ENCODE data around the gene RSBN1L. TPM values are rescaled to one million over a fixed set of nuclear protein-coding genes. Genes with fewer than 3 reads are reported as not detected.

RSBN1L gene
- total RNA-seq, 2 donors from 2014 or later, result 7.5 to 7.9 TPM

DNA sequence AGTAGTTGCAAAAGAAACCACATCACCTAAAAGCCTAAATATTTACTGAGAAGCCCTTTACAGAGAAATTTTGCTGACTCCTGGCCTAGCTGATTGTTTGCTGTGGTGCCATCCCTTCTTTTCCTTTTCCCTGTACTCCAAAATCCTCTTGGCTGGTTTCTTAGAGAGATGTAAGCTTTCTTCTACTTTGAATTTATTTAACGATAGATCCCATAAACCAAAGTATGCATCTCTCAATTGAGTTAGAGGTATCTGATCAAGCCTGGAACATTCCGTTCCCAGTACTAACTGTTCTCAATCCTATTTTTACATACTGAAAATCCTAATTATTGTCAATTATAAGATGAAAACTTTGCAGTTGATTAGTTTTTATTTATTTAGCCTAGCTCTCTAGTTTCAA lies 95.7 kb downstream of the RSBN1L start:
- H3K4me1 ChIP-seq, result peaks cover 0 to 7% of the 10 kb centered on the region in 2 donors
- no peaks in the 10 kb centered on the region for H3K27me3 ChIP-seq
- TF ChIP-seq, protein P1, sequence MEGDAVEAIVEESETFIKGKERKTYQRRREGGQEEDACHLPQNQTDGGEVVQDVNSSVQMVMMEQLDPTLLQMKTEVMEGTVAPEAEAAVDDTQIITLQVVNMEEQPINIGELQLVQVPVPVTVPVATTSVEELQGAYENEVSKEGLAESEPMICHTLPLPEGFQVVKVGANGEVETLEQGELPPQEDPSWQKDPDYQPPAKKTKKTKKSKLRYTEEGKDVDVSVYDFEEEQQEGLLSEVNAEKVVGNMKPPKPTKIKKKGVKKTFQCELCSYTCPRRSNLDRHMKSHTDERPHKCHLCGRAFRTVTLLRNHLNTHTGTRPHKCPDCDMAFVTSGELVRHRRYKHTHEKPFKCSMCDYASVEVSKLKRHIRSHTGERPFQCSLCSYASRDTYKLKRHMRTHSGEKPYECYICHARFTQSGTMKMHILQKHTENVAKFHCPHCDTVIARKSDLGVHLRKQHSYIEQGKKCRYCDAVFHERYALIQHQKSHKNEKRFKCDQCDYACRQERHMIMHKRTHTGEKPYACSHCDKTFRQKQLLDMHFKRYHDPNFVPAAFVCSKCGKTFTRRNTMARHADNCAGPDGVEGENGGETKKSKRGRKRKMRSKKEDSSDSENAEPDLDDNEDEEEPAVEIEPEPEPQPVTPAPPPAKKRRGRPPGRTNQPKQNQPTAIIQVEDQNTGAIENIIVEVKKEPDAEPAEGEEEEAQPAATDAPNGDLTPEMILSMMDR (IDR thresholded peaks at IDR 0.05), result no peak

DNA sequence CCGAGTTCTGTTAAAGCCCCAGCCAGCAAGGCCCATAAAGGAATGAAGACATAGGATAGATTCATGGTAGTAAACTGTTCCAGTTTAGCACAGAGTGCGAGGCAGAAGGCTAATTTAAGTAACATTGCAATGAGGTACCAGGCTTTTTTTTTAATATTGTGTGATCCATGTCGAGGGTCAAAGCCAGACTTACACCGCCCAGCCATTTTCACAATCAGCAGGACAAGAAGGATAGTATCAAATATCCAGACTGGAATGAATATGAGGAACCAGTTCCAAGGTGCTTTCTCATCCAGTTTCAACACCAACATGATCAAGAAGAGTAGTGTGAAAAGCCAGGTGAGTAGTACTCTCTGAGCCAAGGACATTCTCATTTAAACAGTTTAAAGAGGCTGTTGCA lies 97.7 kb downstream of the RSBN1L start:
- Histone ChIP-seq H3K27me3 (no peaks in the 10 kb centered on the region), H3K4me3 (no peak overlapping the region), H3K36me3 (peaks cover 5% of the 10 kb centered on the region), H3K9me3 (no peaks in the 10 kb centered on the region), H3K27ac (no peak overlapping the region), H3K4me1 (peaks cover 0 to 14% of the 10 kb centered on the region in 2 donors)
- TF ChIP-seq, protein P1 (IDR thresholded peaks at IDR 0.05), result no peak
- DNase-seq (ENCODE audit: low spot score), result no peak

More for the DNA sequence above, 95.7 kb downstream of the RSBN1L start:
- Histone ChIP-seq H3K36me3 (peaks cover 5% of the 10 kb centered on the region), H3K4me3 (no peak overlapping the region), H3K27ac (no peak overlapping the region), H3K9me3 (no peaks in the 10 kb centered on the region)
- no peak for DNase-seq (ENCODE audit: low spot score)

DNA sequence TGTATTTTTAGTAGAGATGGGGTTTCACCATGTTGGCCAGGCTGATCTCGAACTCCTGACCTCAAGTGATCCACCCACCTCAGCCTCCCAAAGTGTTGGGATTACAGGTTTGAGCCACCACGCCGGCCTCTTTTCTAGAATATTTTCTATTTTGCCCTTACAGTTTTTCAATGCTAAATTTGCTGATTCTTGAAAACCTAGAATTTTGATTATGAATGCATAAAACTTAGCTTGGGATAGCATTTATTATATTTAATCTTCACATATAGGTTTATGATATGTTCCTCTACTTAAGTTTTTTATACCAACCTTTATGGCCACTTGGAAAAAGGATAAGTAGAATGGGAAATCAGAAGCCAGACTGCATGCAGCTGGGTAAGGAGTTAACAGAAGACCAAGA lies 99.8 kb downstream of the RSBN1L start:
- no peak for DNase-seq (ENCODE audit: low spot score)
- Histone ChIP-seq H3K9me3 (no peaks in the 10 kb centered on the region), H3K27me3 (no peaks in the 10 kb centered on the region), H3K36me3 (peaks cover 5% of the 10 kb centered on the region), H3K4me3 (no peak overlapping the region), H3K27ac (no peak overlapping the region), H3K4me1 (peaks cover 0 to 23% of the 10 kb centered on the region in 2 donors)
- TF ChIP-seq, protein P1 (IDR thresholded peaks at IDR 0.05), result no peak

DNA sequence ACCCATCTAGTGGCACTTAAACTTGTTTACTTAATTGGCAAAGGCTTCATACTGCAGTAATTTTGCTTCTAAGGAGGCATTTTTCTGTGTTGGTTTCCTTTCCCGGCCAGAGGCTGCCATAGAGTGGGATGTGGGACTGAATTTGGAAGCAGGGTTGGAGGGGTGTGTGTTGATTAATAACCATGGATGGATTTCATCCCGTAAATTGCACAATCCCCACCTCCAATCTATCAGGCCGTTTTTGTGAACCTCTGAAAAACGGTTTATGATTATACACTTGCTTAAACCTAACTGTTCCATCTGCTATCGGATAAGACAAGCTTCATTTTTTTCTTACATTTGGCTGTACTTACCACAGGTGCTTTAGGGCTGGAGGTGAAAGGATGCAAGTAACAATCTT lies 100.7 kb downstream of the RSBN1L start:
- TF ChIP-seq, protein P1 (IDR thresholded peaks at IDR 0.05), result no peak
- Histone ChIP-seq H3K27me3 (no peaks in the 10 kb centered on the region), H3K4me3 (peak overlapping the region in 1 of 2 donors; percentile 90), H3K4me1 (peaks cover 0 to 23% of the 10 kb centered on the region in 2 donors), H3K27ac (no peak overlapping the region), H3K36me3 (peaks cover 5% of the 10 kb centered on the region), H3K9me3 (no peaks in the 10 kb centered on the region)
- no peak for DNase-seq (ENCODE audit: low spot score)

DNA sequence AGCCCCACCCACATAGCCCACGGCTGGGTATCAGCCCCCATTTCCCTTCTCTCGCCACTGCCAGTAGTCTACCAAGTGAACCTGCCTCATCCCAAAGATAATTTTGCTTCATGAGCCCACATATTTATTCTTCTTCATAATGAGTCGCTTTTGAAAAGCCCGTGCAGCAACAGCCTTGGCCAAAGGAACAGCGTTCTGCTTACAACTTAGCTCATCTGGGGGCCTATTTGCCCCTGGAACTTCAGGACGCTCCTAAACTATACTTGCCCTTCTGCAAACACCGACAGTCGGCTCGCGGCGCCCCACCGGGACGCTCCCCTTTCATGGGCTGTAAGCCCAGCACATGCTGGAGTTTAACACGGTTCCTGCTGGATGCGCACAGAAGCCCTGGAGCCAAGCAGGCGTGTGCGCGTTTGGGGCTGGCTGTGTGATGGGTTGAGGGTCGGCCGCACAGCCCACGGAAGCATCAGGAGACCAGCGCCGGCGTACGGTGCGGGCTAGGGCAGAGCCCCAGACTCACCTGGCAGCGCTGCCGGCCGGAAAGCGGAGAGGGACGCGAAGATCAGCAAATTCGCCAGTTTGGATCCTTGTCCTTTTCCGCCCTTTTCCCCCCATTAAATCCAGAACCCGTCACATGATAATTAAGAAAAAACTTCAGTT lies 101.6 kb downstream of the RSBN1L start:
- H3K4me3 ChIP-seq, result peak overlapping the region; percentile 75 to 90
- H3K9me3 ChIP-seq, result no peaks in the 10 kb centered on the region
- peak; percentile 60 for DNase-seq (ENCODE audit: low spot score)
- TF ChIP-seq, protein P1 (IDR thresholded peaks at IDR 0.05), result no peak
- peaks cover 5% of the 10 kb centered on the region for H3K36me3 ChIP-seq
- no peaks in the 10 kb centered on the region for H3K27me3 ChIP-seq
- H3K27ac ChIP-seq, result peak overlapping the region; percentile 86 to 90
- H3K4me1 ChIP-seq, result peaks cover 0 to 23% of the 10 kb centered on the region in 2 donors
